ENCODE data around the gene CORO2B.

The CORO2B gene

GRCh38 chr15:68557469-68558317 lies 21.1 kb upstream of the CORO2B start:
- no peak overlapping the region for H3K4me2 ChIP-seq (ENCODE audit: insufficient read depth, low read length)
- no peak for TF ChIP-seq CTCF (IDR thresholded peaks at IDR 0.05; ENCODE audit: borderline replicate concordance, extremely low read depth, low read length, poor library complexity, severe bottlenecking)
- TF ChIP-seq EZH2 (IDR thresholded peaks at IDR 0.05; ENCODE audit: borderline replicate concordance, low read depth, low read length, severe bottlenecking) = no peak
- ATAC-seq (ENCODE audit: insufficient read depth, low read depth) = no peak

GRCh38 chr15:68558318-68559305 lies 20.2 kb upstream of the CORO2B start:
- no peaks in the 10 kb centered on the region for H3K79me2 ChIP-seq (ENCODE audit: insufficient read depth, low read length)
- H3K27ac ChIP-seq (ENCODE audit: low read length) = no peak overlapping the region
- H3K27me3 ChIP-seq (ENCODE audit: insufficient read depth, low read length, poor library complexity) = peaks cover 12% of the 10 kb centered on the region
- ATAC-seq (ENCODE audit: insufficient read depth, low read depth) = no peak
- peaks cover 3% of the 10 kb centered on the region for H4K20me1 ChIP-seq (ENCODE audit: insufficient read depth, low read length)
- TF ChIP-seq EZH2 (IDR thresholded peaks at IDR 0.05; ENCODE audit: borderline replicate concordance, low read depth, low read length, severe bottlenecking) (no peak), CTCF (IDR thresholded peaks at IDR 0.05; ENCODE audit: borderline replicate concordance, extremely low read depth, low read length, poor library complexity, severe bottlenecking) (no peak)
- H3K4me1 ChIP-seq (ENCODE audit: insufficient read depth, low read length) = peaks cover 9% of the 10 kb centered on the region
- no peak for DNase-seq
- H3K4me3 ChIP-seq (ENCODE audit: low read depth in 1 of 2, low read length in 2 of 2) = no peak overlapping the region
- no peaks in the 10 kb centered on the region for H3K36me3 ChIP-seq (ENCODE audit: insufficient read depth, low read length)
- no peaks in the 10 kb centered on the region for H3K9me3 ChIP-seq (ENCODE audit: insufficient read depth, low read length, severe bottlenecking)
- no peak overlapping the region for H3K9ac ChIP-seq (ENCODE audit: low read depth, low read length)
- H2AFZ ChIP-seq (ENCODE audit: low read depth, low read length) = no peak overlapping the region
- H3K4me2 ChIP-seq (ENCODE audit: insufficient read depth, low read length) = no peak overlapping the region

More at GRCh38 chr15:68557469-68558317, 21.1 kb upstream of the CORO2B start:
- Histone ChIP-seq H3K27me3 (ENCODE audit: insufficient read depth, low read length, poor library complexity) (peaks cover 12% of the 10 kb centered on the region), H3K79me2 (ENCODE audit: insufficient read depth, low read length) (no peaks in the 10 kb centered on the region), H3K4me1 (ENCODE audit: insufficient read depth, low read length) (peaks cover 9% of the 10 kb centered on the region), H3K4me3 (ENCODE audit: low read depth in 1 of 2, low read length in 2 of 2) (no peak overlapping the region), H3K36me3 (ENCODE audit: insufficient read depth, low read length) (no peaks in the 10 kb centered on the region), H4K20me1 (ENCODE audit: insufficient read depth, low read length) (peaks cover 3% of the 10 kb centered on the region), H3K27ac (ENCODE audit: low read length) (no peak overlapping the region), H3K9me3 (ENCODE audit: insufficient read depth, low read length, severe bottlenecking) (no peaks in the 10 kb centered on the region), H3K9ac (ENCODE audit: low read depth, low read length) (no peak overlapping the region), H2AFZ (ENCODE audit: low read depth, low read length) (no peak overlapping the region)
- DNase-seq = no peak

GRCh38 chr15:68559345-68560310 lies 19.2 kb upstream of the CORO2B start:
- peak; percentile 61 for DNase-seq
- Histone ChIP-seq H3K27me3 (ENCODE audit: insufficient read depth, low read length, poor library complexity) (peaks cover 12% of the 10 kb centered on the region), H3K27ac (ENCODE audit: low read length) (no peak overlapping the region), H3K9ac (ENCODE audit: low read depth, low read length) (no peak overlapping the region), H4K20me1 (ENCODE audit: insufficient read depth, low read length) (no peaks in the 10 kb centered on the region; the same call in 1 of the 2 replicates), H3K9me3 (ENCODE audit: insufficient read depth, low read length, severe bottlenecking) (no peaks in the 10 kb centered on the region), H2AFZ (ENCODE audit: low read depth, low read length) (peak overlapping the region; percentile 30; the same call in 1 of the 2 replicates), H3K36me3 (ENCODE audit: insufficient read depth, low read length) (no peaks in the 10 kb centered on the region), H3K4me2 (ENCODE audit: insufficient read depth, low read length) (peak overlapping the region; percentile 62), H3K79me2 (ENCODE audit: insufficient read depth, low read length) (no peaks in the 10 kb centered on the region), H3K4me3 (ENCODE audit: low read depth in 1 of 2, low read length in 2 of 2) (peak overlapping the region in 1 of 2 experiments; percentile 24; a peak in 1 of 4 replicates), H3K4me1 (ENCODE audit: insufficient read depth, low read length) (peaks cover 9% of the 10 kb centered on the region)
- peak; percentile 91 for ATAC-seq (ENCODE audit: insufficient read depth, low read depth)
- TF ChIP-seq CTCF (IDR thresholded peaks at IDR 0.05; ENCODE audit: borderline replicate concordance, extremely low read depth, low read length, poor library complexity, severe bottlenecking) (peak; percentile 84), EZH2 (IDR thresholded peaks at IDR 0.05; ENCODE audit: borderline replicate concordance, low read depth, low read length, severe bottlenecking) (peak; percentile 18)

Data from DND-41 (cell line).